Neural cell (in vitro differentiated cells): ENCODE measurements around the gene TRIM66.

ENCODE experiments used
- POLR2AphosphoS5 ChIP-seq: IDR thresholded peaks from 2 replicates; pipeline ENCODE4 v1.6.1; 2012
- REST ChIP-seq: IDR thresholded peaks from 2 replicates; pipeline ENCODE4 v1.6.1; 2012; ENCODE audit warnings: borderline replicate concordance
- TAF1 ChIP-seq: IDR thresholded peaks from 2 replicates; pipeline ENCODE4 v1.6.1; 2012; ENCODE audit warnings: low read depth
- TF ChIP-seq, protein P1 (sequence below): fragments of 450-650 bp; IDR thresholded peaks from 2 replicates; pipeline ENCODE4 v1.5.1; 2014; ENCODE audit warnings: antibody characterized with exemption, mild to moderate bottlenecking, moderate library complexity; ENCODE audit not compliant: poor library complexity, severe bottlenecking

- TF ChIP-seq TAF1, result no peak
- TF ChIP-seq REST, result no peak
- TF ChIP-seq, protein P1, sequence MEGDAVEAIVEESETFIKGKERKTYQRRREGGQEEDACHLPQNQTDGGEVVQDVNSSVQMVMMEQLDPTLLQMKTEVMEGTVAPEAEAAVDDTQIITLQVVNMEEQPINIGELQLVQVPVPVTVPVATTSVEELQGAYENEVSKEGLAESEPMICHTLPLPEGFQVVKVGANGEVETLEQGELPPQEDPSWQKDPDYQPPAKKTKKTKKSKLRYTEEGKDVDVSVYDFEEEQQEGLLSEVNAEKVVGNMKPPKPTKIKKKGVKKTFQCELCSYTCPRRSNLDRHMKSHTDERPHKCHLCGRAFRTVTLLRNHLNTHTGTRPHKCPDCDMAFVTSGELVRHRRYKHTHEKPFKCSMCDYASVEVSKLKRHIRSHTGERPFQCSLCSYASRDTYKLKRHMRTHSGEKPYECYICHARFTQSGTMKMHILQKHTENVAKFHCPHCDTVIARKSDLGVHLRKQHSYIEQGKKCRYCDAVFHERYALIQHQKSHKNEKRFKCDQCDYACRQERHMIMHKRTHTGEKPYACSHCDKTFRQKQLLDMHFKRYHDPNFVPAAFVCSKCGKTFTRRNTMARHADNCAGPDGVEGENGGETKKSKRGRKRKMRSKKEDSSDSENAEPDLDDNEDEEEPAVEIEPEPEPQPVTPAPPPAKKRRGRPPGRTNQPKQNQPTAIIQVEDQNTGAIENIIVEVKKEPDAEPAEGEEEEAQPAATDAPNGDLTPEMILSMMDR, result no peak
- no peak for TF ChIP-seq POLR2AphosphoS5
Observed at GRCh38 chr11:8706673-8707432, 24.4 kb upstream of the TRIM66 start.
